Stomach (tissue), 4 donors: Measurements from ENCODE around the gene DLG4.

Source experiments
- CTCF ChIP-seq, 7 experiments: fragments of 450-650 bp in 4 of 7; fragments of 200-600 bp in 3 of 7; sonication (generic) in 3 of 7; IDR thresholded peaks; one replicate each; pipeline ENCODE4 v1.5.1; 2016 to 2019; ENCODE audit warnings: antibody characterized with exemption in 7 of 7, control low read depth in 2 of 7, mild to moderate bottlenecking in 1 of 7
- POLR2A ChIP-seq, 4 donors: fragments of 450-650 bp; IDR thresholded peaks; one replicate each; pipeline ENCODE4 v1.6.1; 2016; ENCODE audit warnings: antibody characterized with exemption in 4 of 4, control low read depth in 2 of 4, mild to moderate bottlenecking in 1 of 4, moderate library complexity in 1 of 4

GRCh38 chr17:7216242-7217112, 3.2 kb downstream of the DLG4 start:
- no peak for TF ChIP-seq CTCF (IDR thresholded peaks at IDR 0.05)
- TF ChIP-seq POLR2A (IDR thresholded peaks at IDR 0.05): no peak
